H9 (cell line): ENCODE results near the gene CD72. TPM values are rescaled to one million over a fixed set of nuclear protein-coding genes. Genes with fewer than 3 reads are reported as not detected.

ENCODE experiments used
- DNase-seq: peaks from one replicate; pipeline ENCODE4 v3.0.0-alpha.2; 2017
- H2AFZ ChIP-seq: one replicate; pipeline ENCODE4 v1.6.1; 2013; ENCODE audit warnings: mild to moderate bottlenecking, low read length, control low read depth, moderate library complexity
- H2AK5ac ChIP-seq: 2 replicates; pipeline ENCODE4 v1.6.1; 2013; ENCODE audit warnings: low read length, control low read depth, mixed read lengths; ENCODE audit not compliant: insufficient read length
- H2BK120ac ChIP-seq: one replicate; pipeline ENCODE4 v1.6.1; 2013; ENCODE audit warnings: low read depth, mild to moderate bottlenecking, low read length, control low read depth, inconsistent platforms; ENCODE audit not compliant: poor library complexity, severe bottlenecking
- H2BK12ac ChIP-seq: 2 replicates; pipeline ENCODE4 v1.6.1; 2013; ENCODE audit warnings: low read length, control low read depth, mixed read lengths, low read depth; ENCODE audit not compliant: insufficient read length
- H2BK15ac ChIP-seq: 2 replicates; pipeline ENCODE4 v1.6.1; 2013; ENCODE audit warnings: low read depth, low read length, control low read depth
- H2BK20ac ChIP-seq: one replicate; pipeline ENCODE4 v1.6.1; 2013; ENCODE audit warnings: low read depth, mild to moderate bottlenecking, low read length, control low read depth, inconsistent platforms; ENCODE audit not compliant: poor library complexity, severe bottlenecking
- H2BK5ac ChIP-seq: 2 replicates; pipeline ENCODE4 v1.6.1; 2013; ENCODE audit warnings: low read length, control low read depth, mixed read lengths; ENCODE audit not compliant: insufficient read length
- H3K14ac ChIP-seq: 2 replicates; pipeline ENCODE4 v1.6.1; 2013; ENCODE audit warnings: low read length, control low read depth; ENCODE audit not compliant: insufficient read depth
- H3K18ac ChIP-seq: 2 replicates; pipeline ENCODE4 v1.6.1; 2013; ENCODE audit warnings: low read depth, mild to moderate bottlenecking, mixed read lengths, low read length, control low read depth; ENCODE audit not compliant: insufficient read length
- H3K23ac ChIP-seq: 2 replicates; pipeline ENCODE4 v1.6.1; 2013; ENCODE audit warnings: low read length, control low read depth, mixed read lengths, low read depth; ENCODE audit not compliant: insufficient read length
- H3K23me2 ChIP-seq: 2 replicates; pipeline ENCODE4 v1.6.1; 2013; ENCODE audit warnings: low read depth, mild to moderate bottlenecking, mixed read lengths, low read length, control low read depth; ENCODE audit not compliant: insufficient read length, poor library complexity, severe bottlenecking
- H3K27ac ChIP-seq: 2 replicates; pipeline ENCODE4 v1.5.1; 2013; ENCODE audit warnings: low read length, control low read depth, mixed read lengths, low read depth; ENCODE audit not compliant: insufficient read length
- H3K27me3 ChIP-seq: 2 replicates; pipeline ENCODE4 v1.6.1; 2013; ENCODE audit warnings: low read length, control low read depth, inconsistent platforms; ENCODE audit not compliant: insufficient read depth
- H3K4ac ChIP-seq: 2 replicates; pipeline ENCODE4 v1.6.1; 2013; ENCODE audit warnings: low read depth, mild to moderate bottlenecking, control low read depth, inconsistent platforms, low read length, moderate library complexity
- H3K4me1 ChIP-seq: 2 replicates; pipeline ENCODE4 v1.6.1; 2013; ENCODE audit warnings: low read length, control low read depth, inconsistent platforms; ENCODE audit not compliant: insufficient read depth
- H3K4me2 ChIP-seq: 2 replicates; pipeline ENCODE4 v1.6.1; 2013; ENCODE audit warnings: low read length, control low read depth, mixed read lengths; ENCODE audit not compliant: insufficient read length, insufficient read depth
- H3K56ac ChIP-seq: 2 replicates; pipeline ENCODE4 v1.6.1; 2013; ENCODE audit warnings: low read depth, mild to moderate bottlenecking, mixed read lengths, low read length, control low read depth; ENCODE audit not compliant: insufficient read length
- H3K79me1 ChIP-seq: 2 replicates; pipeline ENCODE4 v1.6.1; 2013; ENCODE audit warnings: low read depth, mild to moderate bottlenecking, moderate library complexity, low read length, control low read depth, inconsistent platforms; ENCODE audit not compliant: insufficient read depth, poor library complexity, severe bottlenecking
- H3K79me2 ChIP-seq: 2 replicates; pipeline ENCODE4 v1.6.1; 2013; ENCODE audit warnings: low read length, control low read depth, inconsistent platforms; ENCODE audit not compliant: insufficient read depth
- H3K9ac ChIP-seq: 2 replicates; pipeline ENCODE4 v1.6.1; 2013; ENCODE audit warnings: low read length, control low read depth, mixed read lengths; ENCODE audit not compliant: insufficient read length; ENCODE audit errors: extremely low read depth
- H3K9me3 ChIP-seq: one replicate; pipeline ENCODE4 v1.6.1; 2013; ENCODE audit warnings: low read depth, low read length, inconsistent platforms; ENCODE audit not compliant: control insufficient read depth
- H3T11ph ChIP-seq: one replicate; pipeline ENCODE4 v1.6.1; 2013; ENCODE audit warnings: mild to moderate bottlenecking, low read length, control low read depth, inconsistent platforms
- H4K20me1 ChIP-seq: one replicate; pipeline ENCODE4 v1.6.1; 2013; ENCODE audit not compliant: control insufficient read depth, insufficient read length, insufficient read depth
- H4K5ac ChIP-seq: 2 replicates; pipeline ENCODE4 v1.6.1; 2013; ENCODE audit warnings: low read depth, mild to moderate bottlenecking, mixed read lengths, low read length, control low read depth; ENCODE audit not compliant: insufficient read length
- H4K8ac ChIP-seq: replicated peaks from 2 replicates; pipeline ENCODE4 v1.6.1; 2013; ENCODE audit warnings: low read length, control low read depth, mixed read lengths, low read depth; ENCODE audit not compliant: insufficient read length
- H4K91ac ChIP-seq: 2 replicates; pipeline ENCODE4 v1.6.1; 2013; ENCODE audit warnings: low read depth, mild to moderate bottlenecking, moderate library complexity, mixed read lengths, low read length, control low read depth; ENCODE audit not compliant: insufficient read length
- H3K27ac Mint-ChIP-seq, 3 experiments: 2 replicates in 2 of 3; 3 replicates in 1 of 3; pipeline ENCODE4 v1.8.0; 2020 to 2021; ENCODE audit warnings: mixed read lengths in 3 of 3, mild to moderate bottlenecking in 1 of 3, moderate library complexity in 1 of 3
- H3K27me3 Mint-ChIP-seq: 2 replicates; pipeline ENCODE4 v1.8.0; 2021; ENCODE audit warnings: low read depth, mild to moderate bottlenecking, moderate library complexity, mixed read lengths
- H3K36me3 Mint-ChIP-seq, 3 experiments: 2 replicates in 2 of 3; 3 replicates in 1 of 3; pipeline ENCODE4 v1.8.0; 2020 to 2021; ENCODE audit warnings: low read depth in 3 of 3, mixed read lengths in 3 of 3; ENCODE audit not compliant: insufficient read depth in 1 of 3
- H3K4me1 Mint-ChIP-seq, 2 experiments: 2 replicates each; pipeline ENCODE4 v1.8.0; 2020; ENCODE audit warnings: mixed read lengths in 2 of 2
- H3K4me3 Mint-ChIP-seq, 2 experiments: 2 replicates in 1 of 2; 3 replicates in 1 of 2; pipeline ENCODE4 v1.8.0; 2020 to 2021; ENCODE audit warnings: mild to moderate bottlenecking in 2 of 2, mixed read lengths in 2 of 2, moderate library complexity in 1 of 2
- H3K9me3 Mint-ChIP-seq, 2 experiments: 2 replicates in 1 of 2; 3 replicates in 1 of 2; pipeline ENCODE4 v1.8.0; 2020; ENCODE audit warnings: mild to moderate bottlenecking in 2 of 2, mixed read lengths in 2 of 2, moderate library complexity in 1 of 2
- CTCF ChIP-seq: fragments of 200-600 bp; sonication (generic); conservative IDR thresholded peaks from 3 replicates; pipeline ENCODE4 v1.8.0; 2021; ENCODE audit warnings: antibody characterized with exemption, mild to moderate bottlenecking
- WGBS: extraction: QIAGEN DNeasy Blood & Tissue Kit; methylation state at CpG from one replicate; pipeline ENCODE4 v1.1.7; 2013; ENCODE audit warnings: missing lambda C conversion rate, low lambda C conversion rate, mixed read lengths; ENCODE audit not compliant: insufficient read length; ENCODE audit errors: extremely low coverage; 5-methylcytosine and 5-hydroxymethylcytosine counted together
- total RNA-seq: library from RNA; stranded (reverse); gene quantifications from 2 replicates; pipeline ENCODE4 v1.2.1, GENCODE V29; 2021

Gene CD72
- total RNA-seq, 1 experiment from 2014 or later, result 3.9 TPM

GRCh38 chr9:35570709-35571504 lies 47.3 kb downstream of the CD72 start:
- H3K27me3 Mint-ChIP-seq, result no peaks in the 10 kb centered on the region
- Histone ChIP-seq H3K23me2 (no peaks in the 10 kb centered on the region), H3K18ac (no peak overlapping the region), H3K23ac (no peak overlapping the region), H3K4me1 (no peaks in the 10 kb centered on the region), H3T11ph (no peak overlapping the region), H4K5ac (no peak overlapping the region), H3K79me2 (no peaks in the 10 kb centered on the region), H3K4ac (no peak overlapping the region), H3K14ac (no peak overlapping the region), H2BK12ac (no peak overlapping the region), H4K91ac (no peak overlapping the region), H4K20me1 (no peaks in the 10 kb centered on the region), H3K27me3 (no peaks in the 10 kb centered on the region), H3K9ac (no peak overlapping the region), H3K79me1 (no peaks in the 10 kb centered on the region), H3K4me2 (no peak overlapping the region), H4K8ac (no peak overlapping the region), H2BK15ac (no peak overlapping the region), H2BK20ac (no peak overlapping the region), H3K9me3 (no peaks in the 10 kb centered on the region), H3K56ac (no peak overlapping the region), H2BK5ac (no peak overlapping the region), H2AFZ (no peak overlapping the region), H2AK5ac (no peak overlapping the region), H2BK120ac (no peak overlapping the region), H3K27ac (no peak overlapping the region)
- TF ChIP-seq CTCF, result no peak
- H3K4me3 Mint-ChIP-seq, result no peak overlapping the region
- no peak for DNase-seq
- H3K36me3 Mint-ChIP-seq, result no peaks in the 10 kb centered on the region
- no peaks in the 10 kb centered on the region for H3K9me3 Mint-ChIP-seq
- H3K27ac Mint-ChIP-seq, result no peak overlapping the region
- WGBS, result no CpG with 5 or more reads among the region's 6 CpGs
- H3K4me1 Mint-ChIP-seq, result no peaks in the 10 kb centered on the region
